Loucy (cell line): ENCODE measurements around the gene LMF2.

Experiments
- CTCF ChIP-seq: fragments of 200-600 bp; sonication (generic); conservative IDR thresholded peaks from 2 replicates; pipeline ENCODE4 v1.5.1; 2014; ENCODE audit warnings: mild to moderate bottlenecking, antibody characterized with exemption, low read length
- EZH2phosphoT487 ChIP-seq: fragments of 200-600 bp; IDR thresholded peaks from 2 replicates; pipeline ENCODE4 v1.6.1; 2018; ENCODE audit warnings: antibody characterized with exemption, mild to moderate bottlenecking, moderate library complexity, borderline replicate concordance

- TF ChIP-seq CTCF (no peak), EZH2phosphoT487 (no peak)
Measured at GRCh38 chr22:50513175-50513574, 5.7 kb upstream of the LMF2 start.
